HepG2 (cell line): ENCODE results near the gene WWP2. TPM values are rescaled to one million over a fixed set of nuclear protein-coding genes. Genes with fewer than 3 reads are reported as not detected.

Experiments used
- ARNT ChIP-seq: fragments of 450-650 bp; IDR thresholded peaks from 2 replicates; pipeline ENCODE4 v1.6.1; 2017
- CBX2 ChIP-seq, 2 experiments: fragments of 200-600 bp in 1 of 2; sonication (generic); formaldehyde crosslinking in 1 of 2; IDR thresholded peaks; 2 replicates each; pipeline versions ENCODE4 v1.7.0 to v1.8.1; 2018 to 2022; ENCODE audit warnings: low read depth in 2 of 2, low read length in 1 of 2, mild to moderate bottlenecking in 1 of 2, missing genetic modification reagents in 1 of 2
- GMEB1 ChIP-seq: sonication (generic); formaldehyde crosslinking; IDR thresholded peaks from 2 replicates; pipeline ENCODE4 v1.5.1; 2020; ENCODE audit warnings: missing genetic modification reagents, mild to moderate bottlenecking, borderline replicate concordance
- KDM1A ChIP-seq: IDR thresholded peaks from 2 replicates; pipeline ENCODE4 v1.6.1; 2016; ENCODE audit warnings: missing compliant biosample characterization
- MATR3 ChIP-seq: sonication (generic); formaldehyde crosslinking; IDR thresholded peaks from 2 replicates; pipeline ENCODE4 v1.4.0; 2020; ENCODE audit warnings: missing genetic modification reagents
- PITX1 ChIP-seq: sonication (generic); formaldehyde crosslinking; IDR thresholded peaks from 2 replicates; pipeline ENCODE4 v1.5.1; 2020; ENCODE audit warnings: mild to moderate bottlenecking, missing genetic modification reagents
- POGK ChIP-seq: sonication (generic); formaldehyde crosslinking; conservative IDR thresholded peaks from 2 replicates; pipeline ENCODE4 v1.8.0; 2022; ENCODE audit warnings: mild to moderate bottlenecking, moderate library complexity, missing genetic modification reagents
- POLR2AphosphoS5 ChIP-seq: IDR thresholded peaks from 2 replicates; pipeline ENCODE4 v1.6.1; 2012; ENCODE audit warnings: low read depth, low read length
- TOE1 ChIP-seq: sonication (generic); formaldehyde crosslinking; IDR thresholded peaks from 2 replicates; pipeline ENCODE4 v1.4.0; 2020; ENCODE audit warnings: mild to moderate bottlenecking, missing genetic modification reagents
- ZFAT ChIP-seq: sonication (generic); formaldehyde crosslinking; conservative IDR thresholded peaks from 2 replicates; pipeline ENCODE4 v1.8.1; 2023; ENCODE audit warnings: missing genetic modification reagents, inconsistent platforms
- ZMYM2 ChIP-seq: sonication (generic); formaldehyde crosslinking; IDR thresholded peaks from 2 replicates; pipeline ENCODE4 v1.8.0; 2022; ENCODE audit warnings: mild to moderate bottlenecking, missing genetic modification reagents
- ZNF142 ChIP-seq: sonication (generic); formaldehyde crosslinking; IDR thresholded peaks from 2 replicates; pipeline ENCODE4 v1.4.0; 2020; ENCODE audit warnings: missing genetic modification reagents
- ZNF354B ChIP-seq: sonication (generic); formaldehyde crosslinking; IDR thresholded peaks from 2 replicates; pipeline ENCODE4 v1.8.0; 2022; ENCODE audit warnings: mild to moderate bottlenecking, missing genetic modification reagents
- ZNF362 ChIP-seq: sonication (generic); formaldehyde crosslinking; IDR thresholded peaks from 2 replicates; pipeline ENCODE4 v1.4.0; 2020; ENCODE audit warnings: missing genetic modification reagents, mild to moderate bottlenecking, borderline replicate concordance
- ZNF547 ChIP-seq: sonication (generic); formaldehyde crosslinking; IDR thresholded peaks from 2 replicates; pipeline ENCODE4 v1.5.1; 2020; ENCODE audit warnings: mild to moderate bottlenecking, missing genetic modification reagents
- ZNF556 ChIP-seq: sonication (generic); formaldehyde crosslinking; IDR thresholded peaks from 2 replicates; pipeline ENCODE4 v1.4.0; 2020; ENCODE audit warnings: mild to moderate bottlenecking, missing genetic modification reagents, borderline replicate concordance
- polyA plus RNA-seq, 8 experiments: library from polyadenylated mRNA; depleted of rRNA in 3 of 8; stranded (reverse) in 7 of 8; unstranded in 1 of 8; fragments of >200 nt; fragmentation: Illumina TruSeq in 4 of 8; extraction: Trizol in 4 of 8; gene quantifications; 2 replicates each; pipeline versions ENCODE4 v1.2.1 to v1.2.3, GENCODE V29; 2011 to 2016; ENCODE audit warnings: low read depth in 4 of 8, missing spikeins in 1 of 8, mixed read lengths in 1 of 8; ENCODE audit not compliant: insufficient read depth in 1 of 8
- total RNA-seq, 5 experiments: library from RNA; depleted of rRNA; stranded (reverse); fragments of >200 nt; fragmentation: Illumina TruSeq; extraction: Trizol; gene quantifications; 2 replicates each; pipeline ENCODE4 v1.2.3, GENCODE V29; 2016; ENCODE audit warnings: low read depth in 1 of 5

Gene WWP2
- total and polyA plus RNA-seq, 2 of the 13 experiments (the other 11 are each of a cell fraction or from before 2014, with no cell fraction given): 11.4 to 28.2 TPM

- TF ChIP-seq ZNF362 (peak; percentile 36; the same call in 1 of the 2 replicates), ZNF547 (peak; percentile 71; the same call in 1 of the 2 replicates), MATR3 (no peak), KDM1A (CRISPR knock-in tag) (0 out of 2 replicates have a peak, but pooled peaks have one; percentile 13), ZNF142 (no peak), ARNT (no peak), TOE1 (CRISPR knock-in tag) (no peak), PITX1 (CRISPR knock-in tag) (peak; percentile 83), GMEB1 (CRISPR knock-in tag) (no peak), CBX2 (IDR thresholded peaks at IDR 0.05; ENCODE audit: low read depth, low read length) (no peak), CBX2 (CRISPR knock-in tag; IDR thresholded peaks at IDR 0.05; ENCODE audit: low read depth) (0 out of 2 replicates have a peak, but pooled peaks have one; percentile 21), ZFAT (CRISPR knock-in tag) (no peak), ZNF354B (no peak; the same call in 1 of the 2 replicates), POGK (CRISPR knock-in tag) (no peak), ZMYM2 (CRISPR knock-in tag) (peak; percentile 88), ZNF556 (CRISPR knock-in tag) (0 out of 2 replicates have a peak, but pooled peaks have one; percentile 80), POLR2AphosphoS5 (no peak)
These were observed 97.2 kb downstream of the WWP2 start (continued) for GRCh38 chr16:69859105-69859989.
